HPDE6-E6E7 (cell line): ENCODE data around the gene ECT2.
"Not testable (repeated sequence)": the region's sequence is repeated elsewhere in the genome, so short reads cannot be mapped to it uniquely, and the experiment has no call there.

Experiments
- DNase-seq: peaks from one replicate; pipeline ENCODE4 v3.0.0; 2011; ENCODE audit warnings: missing footprints; ENCODE audit errors: extremely low spot score

ECT2 gene

DNA sequence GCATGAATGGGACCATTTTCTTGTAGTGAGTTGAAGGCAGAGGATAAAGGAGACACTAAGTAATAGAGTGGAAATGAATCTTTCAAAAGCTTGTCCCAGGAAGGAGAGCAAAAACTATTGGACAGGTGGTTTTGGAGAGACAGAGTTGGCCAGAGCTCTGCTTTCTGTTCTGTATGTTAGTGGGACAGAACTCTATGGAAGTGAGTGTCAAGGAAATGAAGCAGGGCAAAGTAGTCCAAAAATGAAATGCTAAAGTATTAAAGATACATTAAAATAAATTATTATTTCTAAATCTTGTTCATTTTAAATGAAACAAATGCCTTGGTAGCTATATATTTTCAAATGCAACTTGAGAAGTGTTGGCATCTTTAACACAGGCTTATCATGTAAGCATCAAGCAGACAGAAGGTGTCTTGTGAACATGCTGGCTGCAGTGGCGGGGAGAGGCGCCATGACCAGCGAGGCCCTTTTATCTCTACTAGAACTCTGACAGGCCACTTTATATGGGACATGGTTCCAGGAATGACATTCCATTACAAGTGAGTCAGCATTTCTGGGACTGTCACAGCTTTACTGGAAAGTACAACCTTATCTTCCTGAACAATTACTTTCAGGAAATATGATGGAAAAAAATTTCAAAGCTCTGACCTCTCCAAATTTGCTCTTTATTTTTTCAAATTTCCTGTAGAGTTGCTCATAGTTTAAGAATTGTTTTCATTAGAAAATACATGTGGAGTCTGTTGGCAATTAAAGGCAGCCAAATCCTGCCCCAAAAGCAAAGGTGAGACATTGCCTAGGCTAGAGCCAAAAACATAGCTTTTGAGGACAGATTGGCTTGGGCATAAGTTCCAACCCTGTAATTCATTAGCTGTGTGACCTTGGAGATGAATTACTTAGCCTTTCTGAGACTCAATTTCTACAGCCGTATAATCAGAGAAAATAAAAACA is 106.5 kb downstream of the ECT2 start:
- DNase-seq, result no peak

DNA sequence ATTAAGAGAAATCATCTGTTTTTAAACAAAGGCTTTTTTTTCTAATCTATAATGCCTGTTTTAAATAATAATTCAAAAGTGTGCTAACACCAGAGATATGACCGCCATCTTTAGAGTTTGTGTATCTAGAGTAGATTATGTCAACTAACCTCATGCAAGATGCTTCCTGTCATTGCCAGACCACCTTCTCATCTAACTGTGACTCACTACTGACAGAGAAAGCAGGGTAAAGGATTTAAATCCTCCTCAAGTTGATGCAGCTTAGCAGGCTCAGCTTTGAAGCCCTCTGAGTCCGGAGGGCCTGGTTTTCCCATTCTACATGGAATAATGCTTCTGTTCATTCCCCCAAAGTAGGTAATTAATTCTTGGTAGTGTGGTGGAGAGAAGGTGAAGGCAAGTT is 108.5 kb downstream of the ECT2 start:
- no peak for DNase-seq

DNA sequence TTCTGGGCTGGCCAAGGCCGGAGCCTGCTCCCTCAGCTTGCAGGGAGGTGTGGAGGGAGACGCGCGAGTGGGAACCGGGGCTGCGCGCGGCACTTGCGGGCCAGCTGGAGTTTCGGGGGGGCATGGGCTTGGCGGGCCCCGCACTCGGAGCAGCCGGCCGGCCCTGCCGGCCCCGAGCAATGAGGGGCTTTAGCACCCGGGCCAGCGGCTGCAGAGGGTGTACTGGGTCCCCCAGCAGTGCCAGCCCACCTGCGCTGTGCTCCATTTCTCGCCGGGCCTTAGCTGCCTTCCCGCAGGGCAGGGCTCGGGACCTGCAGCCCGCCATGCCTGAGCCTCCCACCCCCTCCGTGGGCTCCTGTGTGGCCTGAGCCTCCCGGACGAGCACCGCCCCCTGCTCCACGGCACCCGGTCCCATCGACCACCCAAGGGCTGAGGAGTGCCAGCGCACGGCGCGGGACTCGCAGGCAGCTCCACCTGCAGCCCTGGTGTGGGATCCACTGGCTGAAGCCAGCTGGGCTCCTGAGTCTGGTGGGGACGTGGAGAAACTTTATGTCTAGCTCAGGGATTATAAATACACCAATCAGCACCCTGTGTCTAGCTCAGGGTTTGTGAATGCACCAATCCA is 116.3 kb downstream of the ECT2 start:
- DNase-seq, result not testable (repeated sequence)

- DNase-seq, result no peak
These were observed 118.2 kb downstream of the ECT2 start for GRCh38 chr3:172868582-172869200.

- DNase-seq, result no peak
These were observed 118.8 kb downstream of the ECT2 start for GRCh38 chr3:172869368-172869771.

GRCh38 chr3:172869784-172870518 is 119.4 kb downstream of the ECT2 start:
- DNase-seq, result no peak
